Glomerular visceral epithelial cell (primary cell): ENCODE results near the gene ZNF48.

ENCODE experiments used
- DNase-seq: peaks from one replicate; pipeline ENCODE4 v3.0.0-alpha.2; 2016; ENCODE audit errors: extremely low spot score

The ZNF48 gene

GRCh38 chr16:30443631-30444030 lies 48.4 kb downstream of the ZNF48 start:
- no peak for DNase-seq

DNA sequence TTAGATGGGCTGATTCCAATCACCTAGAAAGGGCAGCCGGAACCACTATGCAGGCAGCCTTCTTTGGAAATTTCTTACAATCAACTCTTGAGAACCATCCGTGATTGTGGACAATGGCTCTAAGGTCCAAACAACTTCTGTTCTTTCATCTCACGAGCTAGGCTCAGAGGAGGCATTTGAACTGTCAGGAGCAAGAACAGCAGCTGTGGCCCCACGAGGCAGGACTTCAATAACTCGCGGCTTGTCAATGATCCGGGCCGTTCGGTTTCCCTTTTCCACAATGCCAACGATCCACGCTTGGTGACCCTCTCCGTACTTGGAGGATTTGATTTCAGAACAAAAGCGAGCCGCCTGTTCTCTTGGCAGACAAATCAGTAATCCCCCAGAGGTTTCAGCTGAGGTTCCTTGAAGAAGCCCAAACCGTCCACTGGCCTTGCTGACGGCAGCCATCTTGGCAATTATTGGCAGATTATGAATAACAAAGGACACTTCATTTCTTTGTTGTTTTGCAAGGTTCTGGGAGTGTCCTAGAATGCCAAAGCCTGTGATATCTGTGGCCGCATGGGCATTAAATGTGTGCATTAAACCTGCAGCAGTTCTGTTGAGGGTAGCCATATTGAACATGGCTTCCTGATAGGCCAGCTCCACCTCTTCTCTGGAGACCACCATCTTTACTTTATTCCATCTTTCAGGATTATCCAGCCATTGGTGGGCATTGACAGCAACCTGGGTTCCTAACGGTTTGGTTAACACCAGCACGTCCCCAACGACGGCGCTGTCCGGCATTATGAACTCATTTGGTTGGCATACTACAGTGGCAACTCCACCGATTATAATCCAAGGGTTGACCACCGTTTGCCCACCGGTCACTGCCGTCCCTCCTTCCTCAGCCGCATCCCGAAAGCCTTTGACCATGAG lies 49.3 kb downstream of the ZNF48 start:
- DNase-seq = no peak

- no peak for DNase-seq
These were observed 49.9 kb downstream of the ZNF48 start for GRCh38 chr16:30445149-30445407.

- DNase-seq = peak; percentile 96
These were observed 50.4 kb downstream of the ZNF48 start, which contains the start of gene SEPHS2 for GRCh38 chr16:30445408-30446202. SEPHS2 (minus strand) TSS chr16:30445874; CDS start chr16:30445727, 147 bp downstream.

DNA sequence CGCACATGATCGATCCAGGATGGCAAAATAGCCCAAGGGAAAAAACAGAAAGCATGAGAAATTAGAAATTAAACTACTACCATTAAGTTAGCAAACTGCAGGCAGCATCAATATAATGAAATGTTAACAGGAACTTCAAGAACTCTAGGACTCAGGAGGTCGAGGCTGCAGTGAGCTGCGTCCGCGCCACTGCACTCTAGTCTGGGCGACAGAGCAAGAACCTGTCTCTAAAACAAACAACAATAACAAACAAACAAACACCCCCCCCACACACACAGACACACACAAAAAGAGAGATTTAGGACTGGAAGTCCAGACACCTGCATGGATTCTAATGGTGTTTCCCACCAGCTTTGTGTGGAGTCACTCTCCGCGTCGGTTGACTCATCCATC lies 51.0 kb downstream of the ZNF48 start:
- DNase-seq = no peak

DNA sequence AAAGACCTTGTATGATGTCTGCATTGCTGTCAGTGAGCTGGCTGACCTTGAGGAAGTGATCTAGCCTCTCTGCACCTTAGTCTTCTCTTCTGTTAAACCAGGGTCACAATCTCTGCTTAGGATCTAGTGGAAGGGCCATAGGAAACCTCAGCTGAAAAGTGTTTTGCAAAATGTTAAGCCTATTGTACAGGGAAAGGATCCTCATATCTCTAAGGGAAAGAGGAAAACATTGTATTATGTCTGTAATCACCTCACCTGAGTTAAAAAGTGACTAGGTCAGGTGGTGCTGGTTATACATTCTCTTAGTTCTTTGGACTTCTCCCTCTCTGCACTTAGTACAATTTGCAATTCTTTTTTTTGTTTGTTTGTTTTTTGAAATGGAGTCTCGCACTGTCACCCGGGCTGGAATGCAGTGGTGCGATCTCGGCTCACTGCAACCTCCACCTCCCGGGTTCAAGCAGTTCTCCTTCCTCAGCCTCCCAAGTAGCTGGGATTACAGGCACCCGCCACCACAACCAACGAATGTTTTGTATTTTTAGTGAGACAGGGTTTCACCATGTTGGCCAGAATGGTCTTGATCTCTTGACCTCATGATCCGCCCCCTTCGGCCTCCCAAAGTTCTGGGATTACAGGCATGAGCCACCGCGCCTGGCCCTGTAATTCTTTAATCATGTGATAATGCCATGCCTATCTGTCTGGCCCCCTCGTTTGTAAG lies 52.4 kb downstream of the ZNF48 start:
- no peak for DNase-seq

DNA sequence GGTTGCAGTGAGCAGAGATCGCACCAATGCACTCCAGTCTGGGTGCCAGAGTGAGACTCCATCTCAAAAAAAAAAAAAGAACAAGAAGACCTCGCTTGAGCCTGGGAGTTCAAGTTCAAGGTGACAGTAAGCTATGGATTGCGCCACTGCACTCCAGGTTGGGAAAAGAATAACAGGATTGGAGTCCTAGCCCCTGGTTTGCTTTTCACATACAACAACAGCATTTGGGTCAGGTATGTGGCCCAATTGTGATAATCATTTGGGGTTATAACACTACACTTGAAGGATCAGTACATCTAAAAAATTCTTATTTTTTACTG lies 53.9 kb downstream of the ZNF48 start:
- no peak for DNase-seq
